HG03060 (cell line): ENCODE data around the gene MFSD11.
"Not testable (repeated sequence)": the region's sequence is repeated elsewhere in the genome, so short reads cannot be mapped to it uniquely, and the experiment has no call there.

Experiments
- ATAC-seq: cut with Tn5 transposase; IDR thresholded peaks from one replicate; pipeline ENCODE4 v1.9.1; 2021; ENCODE audit warnings: low read depth, moderate number of reproducible peaks; ENCODE audit not compliant: unreplicated experiment

The MFSD11 gene

DNA sequence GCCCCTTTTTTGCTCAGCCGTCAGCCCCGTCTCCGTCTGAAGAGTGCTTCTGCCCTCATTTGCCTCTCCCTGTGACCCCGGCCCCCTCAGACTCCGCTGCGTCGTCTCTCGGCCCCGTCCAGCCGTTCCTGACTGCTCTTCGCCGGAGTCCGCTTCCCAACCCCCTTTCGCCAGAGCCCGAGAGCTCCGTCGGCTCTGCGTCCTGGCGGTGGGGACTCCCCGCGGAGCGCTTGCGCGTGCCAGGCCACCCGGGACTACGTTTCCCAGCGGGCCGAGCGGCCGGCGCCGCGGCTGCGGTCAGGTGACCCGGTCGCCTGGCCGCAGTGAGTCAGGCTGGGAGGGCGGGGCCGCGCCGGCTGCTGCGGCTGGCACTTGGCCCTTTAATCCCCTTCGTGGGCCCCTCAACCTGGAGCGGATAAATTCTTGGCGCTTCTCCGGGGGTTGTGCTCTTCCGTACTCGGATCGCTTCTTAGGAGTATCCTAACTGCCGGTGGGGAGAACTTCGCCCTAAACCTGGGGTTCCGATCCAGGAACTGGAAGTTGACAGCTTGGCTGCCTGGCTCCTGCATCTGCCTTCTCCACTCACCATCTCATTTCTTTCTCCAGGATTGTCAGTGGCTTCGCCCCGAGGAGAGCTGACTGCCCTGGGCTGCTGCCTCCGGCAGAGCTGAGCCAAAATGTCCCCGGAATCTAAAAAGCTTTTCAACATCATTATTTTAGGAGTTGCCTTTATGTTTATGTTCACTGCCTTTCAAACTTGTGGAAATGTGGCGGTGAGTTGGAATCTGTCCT lies at the start of gene MFSD11:
MFSD11 (plus strand) TSS at position 444 of the 792 bp plus-strand sequence; CDS start at position 678, 234 bp downstream.
- peak; percentile 21 for ATAC-seq

DNA sequence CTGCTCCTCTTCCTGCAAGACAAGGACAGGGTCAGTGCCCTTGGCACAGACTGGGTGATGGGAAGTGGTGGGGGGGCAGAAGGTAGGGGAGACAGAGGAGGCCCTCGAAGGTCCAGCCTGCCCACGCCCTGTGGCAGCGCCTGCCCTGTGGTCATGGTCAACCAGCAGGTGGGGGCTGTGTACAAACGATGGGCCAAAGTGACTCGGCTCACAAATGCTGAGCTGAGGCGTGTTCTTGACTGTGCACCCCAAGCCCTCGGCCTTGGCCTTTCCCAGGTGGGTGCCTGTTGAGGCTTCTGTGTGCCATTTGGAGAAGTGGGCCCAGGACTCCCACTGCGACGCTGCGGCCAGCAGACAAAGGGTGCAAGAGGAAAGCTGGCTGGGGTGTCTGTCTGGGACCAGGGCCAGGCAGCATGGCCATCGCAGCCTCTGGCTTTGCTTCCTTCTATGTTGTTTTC lies 49.7 kb upstream of the MFSD11 start:
- no peak for ATAC-seq

DNA sequence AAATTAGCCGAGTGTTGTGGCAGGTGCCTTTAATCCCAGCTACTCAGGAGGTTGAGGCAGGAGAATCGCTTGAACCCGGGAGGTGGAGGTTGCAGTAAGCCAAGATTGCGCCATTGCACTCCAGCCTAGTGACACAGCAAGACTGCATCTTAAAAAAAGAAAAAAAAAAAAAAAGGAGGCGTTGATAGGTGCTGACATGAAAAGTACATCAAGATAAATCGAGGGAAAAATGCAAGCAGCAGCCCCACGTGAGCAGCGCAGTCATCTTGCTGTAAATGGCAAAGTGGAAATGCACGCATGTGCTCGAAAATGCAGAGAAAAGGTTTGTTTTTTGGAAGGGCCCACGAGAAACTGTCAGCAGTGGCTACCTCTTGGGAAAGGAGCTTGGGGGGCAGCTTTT lies 48.1 kb upstream of the MFSD11 start:
- no peak for ATAC-seq

DNA sequence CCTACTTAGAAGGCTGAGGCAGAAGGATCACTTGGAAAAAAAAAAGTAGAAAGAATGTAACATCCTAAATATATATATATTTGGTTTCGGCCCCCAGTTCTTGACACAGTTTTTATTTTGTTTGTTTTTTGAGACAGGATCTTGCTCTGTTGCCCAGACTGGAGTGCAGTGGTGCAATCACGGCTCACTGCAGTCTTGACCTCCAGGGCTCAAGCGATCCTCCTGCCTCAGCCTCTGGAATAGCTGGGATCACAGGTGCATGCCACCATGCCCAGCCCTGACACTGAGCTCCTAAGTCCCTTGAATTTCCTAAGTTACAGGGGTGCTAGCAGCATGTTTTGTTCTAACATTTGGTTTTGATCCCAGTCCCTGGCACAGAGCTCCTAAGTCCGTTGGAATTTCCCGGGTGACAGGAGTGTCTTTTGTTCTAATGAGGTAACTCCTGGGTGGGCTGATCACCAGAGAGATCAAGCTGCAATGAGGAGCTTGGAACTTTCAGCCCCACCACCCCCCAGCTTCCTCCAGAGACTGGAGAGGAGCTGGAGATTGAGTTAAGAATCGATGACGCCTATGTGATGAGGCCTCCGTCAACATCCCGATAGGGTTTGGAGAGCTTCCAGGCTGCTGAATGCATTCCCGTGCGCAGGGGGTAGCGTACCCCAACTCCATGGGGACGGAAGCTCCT lies 47.2 kb upstream of the MFSD11 start:
- no peak for ATAC-seq

DNA sequence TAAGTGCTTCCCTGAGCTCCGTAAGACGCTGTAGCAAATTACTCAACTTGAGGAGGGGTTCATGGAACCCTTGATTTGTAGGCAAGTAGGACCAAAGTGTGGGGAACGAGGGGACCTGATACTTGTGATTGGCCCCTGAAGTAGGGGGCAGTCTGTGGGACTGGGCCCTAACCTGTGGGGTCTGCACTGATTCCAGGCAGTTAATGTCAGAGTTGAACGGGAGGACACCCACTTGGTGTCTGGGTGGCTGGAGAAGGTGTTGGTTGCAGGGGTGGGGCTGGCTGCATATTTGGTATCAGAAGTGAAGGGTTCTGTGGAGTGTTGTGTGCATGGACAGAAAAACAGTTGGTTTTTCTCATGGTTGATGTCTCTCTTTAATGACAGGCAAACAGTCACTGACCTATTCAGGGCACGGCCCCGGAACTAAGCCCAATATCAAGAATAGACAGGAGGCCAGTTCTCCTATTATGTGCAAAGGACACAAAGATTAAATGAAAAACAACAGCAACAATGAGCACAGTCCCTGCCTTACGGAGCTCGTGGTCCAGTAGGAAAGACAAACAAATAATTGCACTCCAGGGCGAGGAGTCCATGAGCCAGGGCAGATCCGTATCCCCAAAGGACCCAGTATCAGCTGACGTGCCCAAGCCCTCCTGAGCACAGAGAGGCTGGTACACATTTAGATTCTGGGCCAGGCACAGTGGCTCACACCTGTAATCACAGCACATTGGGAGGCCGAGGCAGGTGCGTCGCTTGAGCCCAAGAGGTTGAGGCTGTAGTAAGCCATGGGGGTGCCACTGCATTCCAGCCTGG lies 46.3 kb upstream of the MFSD11 start:
- ATAC-seq = no peak

DNA sequence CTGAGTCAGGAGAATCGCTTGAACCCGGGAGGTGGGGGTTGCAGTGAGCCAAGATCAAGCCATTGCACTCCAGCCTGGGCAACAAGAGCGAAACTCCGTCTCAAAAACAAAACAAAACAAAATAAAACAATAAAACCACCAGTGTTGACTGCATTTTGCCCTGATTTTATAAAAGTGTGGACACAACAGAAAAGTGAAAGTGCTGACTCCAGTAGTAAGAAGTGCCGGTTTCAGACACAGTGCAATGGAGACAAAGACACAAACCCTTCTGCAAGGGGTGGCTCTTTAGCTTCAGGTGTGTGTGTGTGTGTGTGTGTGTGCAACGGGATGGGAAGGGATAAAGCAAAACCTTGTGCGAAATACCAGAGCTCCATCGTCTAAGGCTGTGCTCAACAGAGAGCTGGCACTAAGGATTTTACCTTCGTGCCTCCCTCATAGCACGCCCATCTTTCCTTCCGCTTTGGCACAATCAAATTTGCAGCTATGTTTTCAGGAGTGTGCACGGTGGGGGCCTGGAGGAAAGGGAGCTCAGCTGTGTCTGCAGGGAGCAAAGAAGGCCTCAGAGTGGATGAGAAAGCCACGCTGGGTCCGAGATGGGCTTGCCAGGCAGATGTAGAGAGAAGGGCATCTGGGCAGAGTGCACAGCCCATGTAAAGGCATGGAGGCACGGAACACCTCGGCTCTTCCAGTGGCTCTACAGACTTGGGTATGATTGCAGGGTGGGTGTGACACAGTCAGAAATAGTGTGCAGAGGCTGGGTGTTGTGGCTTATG lies 42.7 kb upstream of the MFSD11 start:
- no peak for ATAC-seq

DNA sequence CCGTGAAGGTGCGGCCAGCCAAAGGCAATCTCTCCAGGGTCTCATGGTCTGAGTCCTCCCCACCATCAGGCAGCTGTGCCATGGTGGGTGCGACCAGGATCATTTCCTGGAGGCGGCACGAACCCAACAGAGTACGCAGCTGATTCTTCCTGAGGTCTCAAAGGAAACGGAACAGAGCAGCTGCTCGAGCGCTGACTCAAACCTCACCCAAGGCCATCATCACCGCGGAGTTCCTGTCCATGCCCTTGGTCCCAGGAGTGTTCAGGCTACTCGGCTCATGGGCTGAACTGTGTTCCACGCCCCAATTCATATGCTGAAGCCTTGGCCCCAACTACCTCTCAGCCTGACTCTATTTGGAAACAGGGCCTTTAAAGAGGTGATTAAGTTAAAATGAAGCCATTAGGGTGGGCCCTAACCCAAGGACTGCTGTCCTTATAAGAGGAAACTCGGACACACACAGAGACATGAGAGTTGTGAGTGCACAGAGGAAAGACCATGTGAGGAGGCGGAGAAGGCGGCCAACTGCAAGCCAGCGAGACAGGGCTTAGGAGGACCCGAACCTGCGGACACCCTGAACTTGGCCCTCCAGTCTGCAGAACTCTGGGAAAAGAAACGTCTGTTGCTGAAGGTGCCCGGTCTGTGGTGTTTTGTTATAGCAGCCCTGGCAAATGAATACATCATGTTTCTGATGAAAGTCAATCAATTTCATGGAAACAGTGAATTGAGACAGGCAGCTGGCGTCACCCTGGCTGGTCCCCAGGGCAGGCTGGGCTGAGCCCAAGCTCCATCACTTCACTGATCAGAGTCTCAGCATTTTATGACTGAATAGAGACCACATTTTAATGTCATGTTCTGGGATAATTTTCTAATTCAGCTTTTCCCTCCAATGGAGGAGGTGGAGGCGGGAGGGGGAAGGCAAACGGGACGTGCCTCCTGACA lies 40.9 kb upstream of the MFSD11 start:
- no peak for ATAC-seq

DNA sequence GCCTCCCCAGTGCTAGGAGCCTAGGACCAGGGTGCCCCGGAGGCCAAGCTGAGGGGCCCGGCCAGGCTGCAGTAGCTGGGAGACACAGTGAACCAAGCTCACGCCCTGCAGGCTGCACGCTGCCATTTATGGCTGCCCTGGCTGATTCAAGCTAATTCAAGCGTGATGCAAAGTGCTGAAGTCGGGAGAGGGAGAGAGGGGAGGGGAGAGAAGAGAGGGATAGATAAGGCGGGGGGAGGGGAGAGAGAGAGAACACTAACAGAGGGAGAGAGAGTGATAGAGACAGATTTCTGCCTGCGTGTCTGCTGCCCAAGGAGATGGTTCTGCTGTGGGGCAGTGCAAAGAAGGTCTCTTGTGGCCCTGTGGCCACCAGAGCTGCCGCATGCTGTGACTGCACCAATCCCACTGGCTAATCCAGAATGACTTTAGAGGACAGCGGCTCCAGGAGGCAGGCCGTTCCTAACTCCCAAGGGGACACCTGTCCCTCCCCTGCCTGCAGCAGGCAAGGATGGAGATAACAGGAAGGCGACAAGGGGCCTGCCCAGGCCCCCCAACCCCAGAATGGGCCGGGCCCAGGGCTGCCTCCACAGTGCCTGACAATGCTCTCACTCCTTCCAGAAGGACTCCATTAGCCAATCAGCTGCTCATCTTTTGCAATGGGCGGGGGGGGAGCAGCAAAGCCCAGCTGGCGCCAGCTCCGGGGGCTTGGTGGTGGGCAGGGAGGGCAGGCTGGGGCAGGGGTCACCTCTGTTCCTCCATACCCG lies 40.0 kb upstream of the MFSD11 start:
- no peak for ATAC-seq

DNA sequence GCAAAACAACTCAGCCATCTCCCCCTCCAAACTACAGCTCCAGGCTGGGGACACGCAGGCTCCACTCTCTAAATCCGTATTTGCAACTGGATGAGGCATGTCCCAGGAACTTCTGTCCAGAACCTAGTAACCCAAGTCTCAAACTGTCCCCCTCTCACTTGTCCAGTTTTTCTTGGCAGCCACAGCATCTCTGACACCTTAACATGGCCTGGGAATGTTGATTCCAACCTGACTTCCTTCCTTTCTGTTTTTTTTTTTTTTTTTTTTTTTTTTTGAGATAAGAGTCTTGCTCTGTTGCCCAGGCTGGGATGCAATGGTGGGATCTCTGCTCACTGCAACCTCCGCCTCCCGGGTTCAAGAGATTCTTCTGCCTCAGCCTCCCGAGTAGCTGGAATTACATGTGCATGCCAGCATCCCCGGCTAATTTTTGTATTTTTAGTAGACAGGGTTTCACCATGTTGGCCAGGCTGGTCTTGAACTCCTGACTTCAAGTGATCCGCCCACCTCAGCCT lies 39.4 kb upstream of the MFSD11 start:
- not testable (repeated sequence) for ATAC-seq

DNA sequence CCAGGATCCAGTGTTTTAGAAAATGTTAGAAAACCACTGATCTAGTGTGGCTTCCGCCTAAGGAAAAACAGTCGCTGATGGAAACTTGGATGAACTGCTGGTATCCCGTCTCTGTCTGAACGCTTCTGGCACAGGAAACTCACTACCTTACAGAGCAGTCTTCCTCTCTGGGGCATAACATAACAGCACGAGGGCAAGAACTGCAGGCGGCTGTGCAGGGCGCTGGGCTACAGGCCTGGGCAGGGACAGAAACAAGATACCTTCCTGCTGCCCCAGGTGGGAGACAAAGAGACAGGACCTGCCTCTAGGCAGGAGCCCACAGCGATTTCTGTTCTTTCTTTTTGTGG lies 37.7 kb upstream of the MFSD11 start:
- ATAC-seq = no peak

DNA sequence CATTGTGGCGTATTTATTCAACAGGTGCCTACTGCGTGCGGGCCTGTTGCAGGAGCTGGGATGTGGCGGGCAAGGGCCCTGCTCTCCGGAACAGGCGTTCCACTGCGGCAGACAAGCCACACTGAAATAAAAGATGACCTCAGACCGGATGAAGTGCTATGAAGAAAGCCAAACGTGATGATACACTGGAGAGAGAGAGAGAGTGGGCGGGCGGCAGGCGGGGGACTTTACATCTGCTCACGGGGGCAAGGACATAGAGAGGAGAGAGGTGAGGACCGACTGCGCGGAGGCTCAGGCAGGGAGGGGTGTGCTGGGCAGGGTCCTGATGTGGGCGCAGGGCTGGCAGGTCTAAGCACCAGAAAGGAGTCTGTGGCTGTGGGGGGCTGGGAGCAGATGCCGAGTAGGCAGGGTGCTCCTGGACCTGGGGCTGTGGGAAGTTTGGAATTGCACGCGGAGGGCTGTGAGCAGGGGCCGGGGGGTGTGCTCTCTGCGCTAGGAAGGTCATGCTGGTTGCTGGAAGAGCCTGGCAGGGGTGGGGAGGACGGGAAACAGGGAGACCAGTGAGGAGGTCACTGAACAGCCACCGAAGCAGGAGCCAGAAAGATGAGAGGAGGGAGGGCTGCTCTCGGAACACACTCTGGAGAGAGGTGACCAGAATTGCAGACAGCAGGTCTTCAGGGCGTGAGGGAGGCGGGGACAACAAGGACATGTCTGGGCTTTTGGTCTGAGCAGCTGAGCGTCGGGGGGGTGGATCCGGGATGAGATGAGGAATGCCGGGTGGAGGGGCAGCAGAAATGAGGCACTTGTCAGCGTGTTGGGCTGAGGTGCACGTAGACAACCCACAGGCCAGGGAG lies 37.1 kb upstream of the MFSD11 start:
- no peak for ATAC-seq

DNA sequence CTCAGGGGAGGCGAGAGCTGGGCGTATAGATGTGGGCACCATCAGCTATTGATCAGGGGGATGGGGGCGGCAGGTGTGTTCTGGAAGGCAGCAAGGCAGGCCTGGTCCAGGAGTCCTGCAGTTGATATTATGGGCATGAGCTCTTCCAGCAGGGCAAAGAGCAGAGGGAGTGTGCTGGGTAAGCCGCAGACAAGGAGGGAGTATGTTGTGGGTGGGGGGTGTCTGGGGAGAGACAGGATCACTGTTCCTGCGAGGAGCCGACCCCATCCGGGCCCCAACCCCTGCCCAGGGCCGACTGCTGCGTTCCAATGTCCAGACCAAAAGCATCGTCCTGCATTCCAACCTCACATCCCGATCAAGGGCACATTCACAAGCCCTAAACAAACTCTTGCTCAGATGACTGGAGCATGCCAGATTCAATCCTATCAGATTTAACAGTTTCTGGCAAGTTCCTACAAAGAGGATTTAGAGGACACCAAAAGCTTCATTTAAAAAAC lies 36.4 kb upstream of the MFSD11 start:
- no peak for ATAC-seq

DNA sequence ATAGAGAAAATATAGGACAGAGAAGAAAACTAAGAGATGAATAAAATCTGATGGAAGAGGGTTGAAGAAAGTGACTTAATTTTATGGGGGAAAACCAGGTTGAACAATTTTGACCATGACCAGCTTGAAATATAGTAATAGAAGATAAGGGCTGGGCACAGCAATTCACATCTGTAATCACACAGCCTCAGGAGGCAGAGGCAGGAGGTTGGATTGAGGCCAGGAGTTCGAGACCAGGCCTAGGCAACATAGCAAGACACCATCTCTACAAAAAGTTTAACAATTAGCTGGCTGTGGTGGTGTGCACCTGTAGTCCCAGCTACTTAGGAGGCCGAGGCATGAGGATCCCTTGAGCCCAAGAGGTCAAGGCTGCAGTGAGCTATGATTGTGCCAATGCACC lies 35.8 kb upstream of the MFSD11 start:
- ATAC-seq = no peak

DNA sequence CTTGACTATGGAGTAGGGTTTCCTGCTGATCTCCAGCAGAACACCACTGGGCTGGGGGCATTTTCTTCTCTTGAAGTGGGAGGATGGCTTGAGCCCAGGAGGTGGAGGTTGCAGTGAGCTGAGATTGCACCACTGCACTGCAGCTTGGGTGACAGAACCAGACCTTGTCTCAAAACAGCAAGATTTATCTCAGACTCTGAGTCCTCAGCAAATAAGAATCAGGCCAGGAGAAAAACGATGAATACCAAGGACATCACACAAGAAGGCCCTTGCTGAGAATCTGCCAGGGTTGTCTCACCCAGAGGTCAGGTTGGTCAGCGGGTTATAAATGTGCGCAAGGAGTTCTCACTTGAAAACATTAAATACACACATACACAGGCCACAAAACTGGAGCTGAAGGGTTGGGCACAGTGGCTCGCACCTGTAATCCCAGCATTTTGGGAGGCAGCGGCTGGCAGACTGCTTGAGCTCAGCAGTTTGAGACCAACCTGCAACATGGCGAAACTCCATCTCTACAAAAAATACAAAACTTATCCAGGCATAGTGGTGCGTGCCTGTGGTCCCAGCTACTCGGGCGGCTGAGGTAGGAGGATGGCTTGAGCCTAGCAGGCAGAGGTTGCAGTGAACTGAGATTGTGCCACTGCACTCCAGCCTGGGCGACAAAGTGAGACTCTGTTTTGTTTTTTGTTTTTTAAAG lies 34.8 kb upstream of the MFSD11 start:
- ATAC-seq = no peak

DNA sequence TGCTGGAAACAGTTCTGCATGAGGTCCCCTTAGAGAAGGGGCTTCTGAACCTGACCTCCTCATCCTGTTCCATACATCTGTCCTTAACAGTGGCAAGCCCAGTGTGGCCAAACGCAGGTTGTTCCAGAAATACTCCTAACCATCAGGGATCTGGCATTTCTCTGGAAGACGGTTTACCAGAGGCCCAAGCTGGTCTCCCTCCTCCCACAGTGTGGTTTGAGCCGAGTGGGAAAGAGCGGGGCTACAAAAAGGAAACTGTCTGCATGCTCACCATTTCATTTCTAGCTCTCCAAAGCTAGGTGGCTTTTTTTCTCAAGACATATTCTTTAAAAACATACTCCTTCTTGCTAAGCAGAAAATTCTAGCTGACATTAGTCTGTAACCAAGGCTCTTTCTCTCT lies 33.1 kb upstream of the MFSD11 start:
- no peak for ATAC-seq

DNA sequence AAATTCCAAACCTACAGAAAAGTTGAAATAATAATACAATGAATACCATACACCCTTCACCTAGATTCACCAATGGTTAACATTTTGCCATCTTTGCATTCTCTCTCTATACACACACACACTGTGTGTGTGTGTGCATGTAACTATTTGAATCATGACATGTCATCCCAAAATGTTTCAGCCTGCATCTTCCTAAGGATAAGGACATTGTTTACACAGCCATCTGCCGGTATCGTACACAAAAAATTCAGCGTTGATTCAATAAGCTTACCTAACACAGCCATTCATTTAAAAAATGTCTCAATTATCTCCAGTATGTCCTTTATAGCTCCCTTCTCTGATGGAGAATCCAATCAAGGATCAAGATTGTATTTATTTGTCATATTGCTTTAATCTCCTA lies 31.1 kb upstream of the MFSD11 start:
- ATAC-seq = no peak
